ENCODE results near the gene ZDHHC5. TPM values are rescaled to one million over a fixed set of nuclear protein-coding genes. Genes with fewer than 3 reads are reported as not detected.

The ZDHHC5 gene
- total and polyA plus RNA-seq, 2 of the 13 experiments (the other 11 are each of a cell fraction or from before 2014, with no cell fraction given): 26.6 to 34.0 TPM

DNA sequence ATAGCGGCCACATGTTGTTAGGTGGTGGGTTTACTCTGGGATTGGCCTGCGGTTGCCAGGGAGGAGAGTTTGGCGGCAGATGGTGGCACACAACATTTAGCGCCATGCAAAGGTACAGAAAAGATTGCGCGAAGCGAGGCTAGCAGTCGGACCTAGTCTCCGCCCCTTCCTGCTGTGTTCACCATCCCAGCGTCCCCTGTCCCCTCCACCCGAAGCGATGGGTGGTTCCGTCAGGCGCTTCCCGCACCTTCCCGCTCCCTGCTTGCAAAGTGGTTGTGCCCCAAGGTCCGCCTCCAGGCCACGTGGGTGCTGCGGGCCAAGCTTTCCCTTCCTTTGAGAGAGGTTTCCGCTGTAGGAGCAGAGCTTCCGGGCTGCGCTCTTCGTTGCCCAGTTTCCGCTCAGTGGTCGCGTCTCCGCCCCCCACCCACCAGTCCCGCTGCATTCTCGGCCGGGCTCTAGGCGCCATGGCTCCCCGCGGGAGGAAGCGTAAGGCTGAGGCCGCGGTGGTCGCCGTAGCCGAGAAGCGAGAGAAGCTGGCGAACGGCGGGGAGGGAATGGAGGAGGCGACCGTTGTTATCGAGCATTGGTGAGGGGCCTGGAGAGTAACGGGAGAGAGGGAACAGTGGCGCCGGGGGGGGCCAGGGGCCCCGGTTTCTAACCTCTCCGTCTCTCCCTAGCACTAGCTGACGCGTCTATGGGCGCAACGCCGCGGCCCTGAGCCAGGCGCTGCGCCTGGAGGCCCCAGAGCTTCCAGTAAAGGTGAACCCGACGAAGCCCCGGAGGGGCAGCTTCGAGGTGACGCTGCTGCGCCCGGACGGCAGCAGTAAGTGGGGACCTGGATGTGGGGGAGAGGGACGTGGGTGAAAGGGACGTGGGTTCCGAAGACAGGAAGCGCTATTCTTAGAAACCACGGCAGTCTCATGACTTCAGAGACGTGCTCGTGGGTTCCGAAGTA is 73.5 kb downstream of the ZDHHC5 start, which contains the start of gene SELENOH (continued):
- TF ChIP-seq, protein P1, sequence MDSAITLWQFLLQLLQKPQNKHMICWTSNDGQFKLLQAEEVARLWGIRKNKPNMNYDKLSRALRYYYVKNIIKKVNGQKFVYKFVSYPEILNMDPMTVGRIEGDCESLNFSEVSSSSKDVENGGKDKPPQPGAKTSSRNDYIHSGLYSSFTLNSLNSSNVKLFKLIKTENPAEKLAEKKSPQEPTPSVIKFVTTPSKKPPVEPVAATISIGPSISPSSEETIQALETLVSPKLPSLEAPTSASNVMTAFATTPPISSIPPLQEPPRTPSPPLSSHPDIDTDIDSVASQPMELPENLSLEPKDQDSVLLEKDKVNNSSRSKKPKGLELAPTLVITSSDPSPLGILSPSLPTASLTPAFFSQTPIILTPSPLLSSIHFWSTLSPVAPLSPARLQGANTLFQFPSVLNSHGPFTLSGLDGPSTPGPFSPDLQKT (CRISPR knock-in tag; IDR thresholded peaks at IDR 0.05; ENCODE audit: borderline replicate concordance): no peak
- 0 out of 2 replicates have a peak, but pooled peaks have one; percentile 68 for TF ChIP-seq ZC3H13 (CRISPR knock-in tag; IDR thresholded peaks at IDR 0.05)
- 0 out of 2 replicates have a peak, but pooled peaks have one; percentile 19 for TF ChIP-seq HMG20B (CRISPR knock-in tag; conservative IDR thresholded peaks at IDR 0.05)
- TF ChIP-seq, protein P2, sequence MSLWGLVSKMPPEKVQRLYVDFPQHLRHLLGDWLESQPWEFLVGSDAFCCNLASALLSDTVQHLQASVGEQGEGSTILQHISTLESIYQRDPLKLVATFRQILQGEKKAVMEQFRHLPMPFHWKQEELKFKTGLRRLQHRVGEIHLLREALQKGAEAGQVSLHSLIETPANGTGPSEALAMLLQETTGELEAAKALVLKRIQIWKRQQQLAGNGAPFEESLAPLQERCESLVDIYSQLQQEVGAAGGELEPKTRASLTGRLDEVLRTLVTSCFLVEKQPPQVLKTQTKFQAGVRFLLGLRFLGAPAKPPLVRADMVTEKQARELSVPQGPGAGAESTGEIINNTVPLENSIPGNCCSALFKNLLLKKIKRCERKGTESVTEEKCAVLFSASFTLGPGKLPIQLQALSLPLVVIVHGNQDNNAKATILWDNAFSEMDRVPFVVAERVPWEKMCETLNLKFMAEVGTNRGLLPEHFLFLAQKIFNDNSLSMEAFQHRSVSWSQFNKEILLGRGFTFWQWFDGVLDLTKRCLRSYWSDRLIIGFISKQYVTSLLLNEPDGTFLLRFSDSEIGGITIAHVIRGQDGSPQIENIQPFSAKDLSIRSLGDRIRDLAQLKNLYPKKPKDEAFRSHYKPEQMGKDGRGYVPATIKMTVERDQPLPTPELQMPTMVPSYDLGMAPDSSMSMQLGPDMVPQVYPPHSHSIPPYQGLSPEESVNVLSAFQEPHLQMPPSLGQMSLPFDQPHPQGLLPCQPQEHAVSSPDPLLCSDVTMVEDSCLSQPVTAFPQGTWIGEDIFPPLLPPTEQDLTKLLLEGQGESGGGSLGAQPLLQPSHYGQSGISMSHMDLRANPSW (CRISPR knock-in tag; IDR thresholded peaks at IDR 0.05; ENCODE audit: borderline replicate concordance): no peak
- TF ChIP-seq ZNF589 (CRISPR knock-in tag; conservative IDR thresholded peaks at IDR 0.05): no peak; the same call in 1 of the 2 replicates
- TF ChIP-seq, protein P3, sequence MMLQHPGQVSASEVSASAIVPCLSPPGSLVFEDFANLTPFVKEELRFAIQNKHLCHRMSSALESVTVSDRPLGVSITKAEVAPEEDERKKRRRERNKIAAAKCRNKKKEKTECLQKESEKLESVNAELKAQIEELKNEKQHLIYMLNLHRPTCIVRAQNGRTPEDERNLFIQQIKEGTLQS (CRISPR knock-in tag; IDR thresholded peaks at IDR 0.05): no peak
- TF ChIP-seq RARG (CRISPR knock-in tag; IDR thresholded peaks at IDR 0.05; ENCODE audit: low read depth): no peak
- no peak for TF ChIP-seq TSC22D2 (CRISPR knock-in tag; IDR thresholded peaks at IDR 0.05; ENCODE audit: borderline replicate concordance)
- TF ChIP-seq SMYD3 (CRISPR knock-in tag; IDR thresholded peaks at IDR 0.05): no peak
- TF ChIP-seq, protein P4, sequence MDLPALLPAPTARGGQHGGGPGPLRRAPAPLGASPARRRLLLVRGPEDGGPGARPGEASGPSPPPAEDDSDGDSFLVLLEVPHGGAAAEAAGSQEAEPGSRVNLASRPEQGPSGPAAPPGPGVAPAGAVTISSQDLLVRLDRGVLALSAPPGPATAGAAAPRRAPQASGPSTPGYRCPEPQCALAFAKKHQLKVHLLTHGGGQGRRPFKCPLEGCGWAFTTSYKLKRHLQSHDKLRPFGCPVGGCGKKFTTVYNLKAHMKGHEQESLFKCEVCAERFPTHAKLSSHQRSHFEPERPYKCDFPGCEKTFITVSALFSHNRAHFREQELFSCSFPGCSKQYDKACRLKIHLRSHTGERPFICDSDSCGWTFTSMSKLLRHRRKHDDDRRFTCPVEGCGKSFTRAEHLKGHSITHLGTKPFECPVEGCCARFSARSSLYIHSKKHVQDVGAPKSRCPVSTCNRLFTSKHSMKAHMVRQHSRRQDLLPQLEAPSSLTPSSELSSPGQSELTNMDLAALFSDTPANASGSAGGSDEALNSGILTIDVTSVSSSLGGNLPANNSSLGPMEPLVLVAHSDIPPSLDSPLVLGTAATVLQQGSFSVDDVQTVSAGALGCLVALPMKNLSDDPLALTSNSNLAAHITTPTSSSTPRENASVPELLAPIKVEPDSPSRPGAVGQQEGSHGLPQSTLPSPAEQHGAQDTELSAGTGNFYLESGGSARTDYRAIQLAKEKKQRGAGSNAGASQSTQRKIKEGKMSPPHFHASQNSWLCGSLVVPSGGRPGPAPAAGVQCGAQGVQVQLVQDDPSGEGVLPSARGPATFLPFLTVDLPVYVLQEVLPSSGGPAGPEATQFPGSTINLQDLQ (CRISPR knock-in tag; IDR thresholded peaks at IDR 0.05): 0 out of 2 replicates have a peak, but pooled peaks have one; percentile 57
- TF ChIP-seq, protein P5, sequence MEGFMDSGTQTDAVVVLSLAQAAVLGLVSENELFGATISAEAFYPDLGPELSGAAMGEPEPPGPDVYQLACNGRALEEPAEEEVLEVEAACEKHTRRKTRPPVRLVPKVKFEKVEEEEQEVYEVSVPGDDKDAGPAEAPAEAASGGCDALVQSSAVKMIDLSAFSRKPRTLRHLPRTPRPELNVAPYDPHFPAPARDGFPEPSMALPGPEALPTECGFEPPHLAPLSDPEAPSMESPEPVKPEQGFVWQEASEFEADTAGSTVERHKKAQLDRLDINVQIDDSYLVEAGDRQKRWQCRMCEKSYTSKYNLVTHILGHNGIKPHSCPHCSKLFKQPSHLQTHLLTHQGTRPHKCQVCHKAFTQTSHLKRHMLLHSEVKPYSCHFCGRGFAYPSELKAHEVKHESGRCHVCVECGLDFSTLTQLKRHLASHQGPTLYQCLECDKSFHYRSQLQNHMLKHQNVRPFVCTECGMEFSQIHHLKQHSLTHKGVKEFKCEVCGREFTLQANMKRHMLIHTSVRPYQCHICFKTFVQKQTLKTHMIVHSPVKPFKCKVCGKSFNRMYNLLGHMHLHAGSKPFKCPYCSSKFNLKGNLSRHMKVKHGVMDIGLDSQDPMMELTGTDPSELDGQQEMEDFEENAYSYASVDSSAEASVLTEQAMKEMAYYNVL (CRISPR knock-in tag; IDR thresholded peaks at IDR 0.05; ENCODE audit: borderline replicate concordance): peak; percentile 27; the same call in 1 of the 2 replicates
- no peak for TF ChIP-seq THAP8 (CRISPR knock-in tag; IDR thresholded peaks at IDR 0.05; ENCODE audit: borderline replicate concordance)
- no peak for TF ChIP-seq RELA (CRISPR knock-in tag; IDR thresholded peaks at IDR 0.05)
- TF ChIP-seq, protein P6, sequence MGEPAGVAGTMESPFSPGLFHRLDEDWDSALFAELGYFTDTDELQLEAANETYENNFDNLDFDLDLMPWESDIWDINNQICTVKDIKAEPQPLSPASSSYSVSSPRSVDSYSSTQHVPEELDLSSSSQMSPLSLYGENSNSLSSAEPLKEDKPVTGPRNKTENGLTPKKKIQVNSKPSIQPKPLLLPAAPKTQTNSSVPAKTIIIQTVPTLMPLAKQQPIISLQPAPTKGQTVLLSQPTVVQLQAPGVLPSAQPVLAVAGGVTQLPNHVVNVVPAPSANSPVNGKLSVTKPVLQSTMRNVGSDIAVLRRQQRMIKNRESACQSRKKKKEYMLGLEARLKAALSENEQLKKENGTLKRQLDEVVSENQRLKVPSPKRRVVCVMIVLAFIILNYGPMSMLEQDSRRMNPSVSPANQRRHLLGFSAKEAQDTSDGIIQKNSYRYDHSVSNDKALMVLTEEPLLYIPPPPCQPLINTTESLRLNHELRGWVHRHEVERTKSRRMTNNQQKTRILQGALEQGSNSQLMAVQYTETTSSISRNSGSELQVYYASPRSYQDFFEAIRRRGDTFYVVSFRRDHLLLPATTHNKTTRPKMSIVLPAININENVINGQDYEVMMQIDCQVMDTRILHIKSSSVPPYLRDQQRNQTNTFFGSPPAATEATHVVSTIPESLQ (CRISPR knock-in tag; conservative IDR thresholded peaks at IDR 0.05): no peak
